Stimulated activated CD8-positive, alpha-beta memory T cell treated with anti-CD3 and anti-CD28 coated beads, Interleukin-4, amount 100 ng/mL, for 24 hours (primary cell): ENCODE data around the gene TULP1.

Experiments
- DNase-seq: peaks from one replicate; pipeline ENCODE4 v3.0.0-alpha.2; 2020; ENCODE audit warnings: low read depth

Gene TULP1

GRCh38 chr6:35496841-35497570 lies 15.7 kb downstream of the TULP1 start, which contains the start of gene TEAD3:
Gene TEAD3 (minus strand): TSS chr6:35497079.
- peak; percentile 33 for DNase-seq

- DNase-seq = no peak
These were observed 16.5 kb downstream of the TULP1 start for GRCh38 chr6:35496036-35496840.

GRCh38 chr6:35495258-35496035 lies 17.2 kb downstream of the TULP1 start:
- DNase-seq = no peak

- no peak for DNase-seq
These were observed 18.5 kb downstream of the TULP1 start for GRCh38 chr6:35494161-35494563.

GRCh38 chr6:35493307-35493983 lies 19.3 kb downstream of the TULP1 start:
- DNase-seq = no peak

GRCh38 chr6:35492974-35493284 lies 19.8 kb downstream of the TULP1 start:
- DNase-seq = no peak

- no peak for DNase-seq
These were observed 20.3 kb downstream of the TULP1 start for GRCh38 chr6:35492258-35492973.

GRCh38 chr6:35491558-35492257 lies 21.0 kb downstream of the TULP1 start:
- DNase-seq = no peak

GRCh38 chr6:35490821-35491557 lies 21.7 kb downstream of the TULP1 start:
- DNase-seq = no peak

- no peak for DNase-seq
These were observed 22.5 kb downstream of the TULP1 start for GRCh38 chr6:35489995-35490791.

GRCh38 chr6:35489066-35489465 lies 23.6 kb downstream of the TULP1 start:
- no peak for DNase-seq

GRCh38 chr6:35488517-35488862 lies 24.2 kb downstream of the TULP1 start:
- DNase-seq = no peak

GRCh38 chr6:35487658-35488516 lies 24.8 kb downstream of the TULP1 start:
- DNase-seq = no peak

- no peak for DNase-seq
These were observed 26.4 kb downstream of the TULP1 start for GRCh38 chr6:35486005-35486925.

- DNase-seq = no peak
These were observed 27.3 kb downstream of the TULP1 start for GRCh38 chr6:35485402-35485877.

GRCh38 chr6:35484921-35485392 lies 27.7 kb downstream of the TULP1 start:
- DNase-seq = no peak
